ENCODE results near the gene NDEL1. TPM values are rescaled to one million over a fixed set of nuclear protein-coding genes. Genes with fewer than 3 reads are reported as not detected.

NDEL1 gene
- total and polyA plus RNA-seq, 4 donors, result 15.3 to 52.3 (median 35.4) TPM

DNA sequence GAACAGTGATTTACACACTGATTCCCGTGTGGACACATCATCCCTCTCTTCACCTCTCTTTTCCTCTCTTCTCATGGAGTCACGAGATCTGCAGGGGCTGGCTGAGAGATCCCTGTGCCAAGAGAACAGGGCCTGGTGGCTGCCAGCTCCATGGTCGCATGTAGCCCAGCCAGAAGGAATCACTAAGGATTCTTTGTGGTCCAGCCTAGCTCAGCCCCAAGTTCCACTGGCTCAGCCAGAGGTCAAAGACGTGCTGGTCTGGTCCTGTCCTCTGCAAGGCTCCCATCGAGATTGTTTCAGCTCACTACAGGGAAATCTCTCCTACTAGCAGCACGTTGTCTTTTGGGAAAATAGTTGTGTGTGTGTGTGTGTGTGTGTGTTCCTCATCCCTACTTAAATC, 66.4 kb downstream of the NDEL1 start:
- Histone ChIP-seq H3K9me3 (ENCODE audit: control insufficient read depth in 4 of 4, low read length in 3 of 4) (no peaks in the 10 kb centered on the region), H3K36me3 (ENCODE audit: control insufficient read depth in 4 of 4, insufficient read depth in 3 of 4, low read depth in 1 of 4, low read length in 3 of 4) (peaks cover 5 to 43% (median 20%) of the 10 kb centered on the region in 4 donors), H3K4me1 (ENCODE audit: control insufficient read depth in 4 of 4, insufficient read depth in 4 of 4, low read length in 3 of 4) (no peaks in the 10 kb centered on the region), H3K4me3 (ENCODE audit: low read depth in 1 of 3, low read length in 3 of 3) (no peak overlapping the region), H3K27me3 (ENCODE audit: control insufficient read depth in 4 of 4, insufficient read depth in 4 of 4, low read length in 3 of 4) (no peaks in the 10 kb centered on the region), H3K9ac (ENCODE audit: low read depth in 1 of 2, low read length in 2 of 2) (no peak overlapping the region), H3K27ac (ENCODE audit: low read depth in 1 of 2, low read length in 2 of 2) (no peak overlapping the region)
- 85% methylated on average over 6 of the region's 6 CpGs for WGBS
- TF ChIP-seq GABPA (IDR thresholded peaks at IDR 0.05 in 1 of 2, conservative IDR thresholded peaks at IDR 0.05 in 1 of 2) (no peak), RXRA (IDR thresholded peaks at IDR 0.05) (no peak), EGR1 (IDR thresholded peaks at IDR 0.05; ENCODE audit: low read depth in 2 of 2) (no peak), HNF4G (IDR thresholded peaks at IDR 0.05) (no peak), NR2F2 (IDR thresholded peaks at IDR 0.05) (no peak), SP1 (IDR thresholded peaks at IDR 0.05) (no peak)
- TF ChIP-seq, protein P1, sequence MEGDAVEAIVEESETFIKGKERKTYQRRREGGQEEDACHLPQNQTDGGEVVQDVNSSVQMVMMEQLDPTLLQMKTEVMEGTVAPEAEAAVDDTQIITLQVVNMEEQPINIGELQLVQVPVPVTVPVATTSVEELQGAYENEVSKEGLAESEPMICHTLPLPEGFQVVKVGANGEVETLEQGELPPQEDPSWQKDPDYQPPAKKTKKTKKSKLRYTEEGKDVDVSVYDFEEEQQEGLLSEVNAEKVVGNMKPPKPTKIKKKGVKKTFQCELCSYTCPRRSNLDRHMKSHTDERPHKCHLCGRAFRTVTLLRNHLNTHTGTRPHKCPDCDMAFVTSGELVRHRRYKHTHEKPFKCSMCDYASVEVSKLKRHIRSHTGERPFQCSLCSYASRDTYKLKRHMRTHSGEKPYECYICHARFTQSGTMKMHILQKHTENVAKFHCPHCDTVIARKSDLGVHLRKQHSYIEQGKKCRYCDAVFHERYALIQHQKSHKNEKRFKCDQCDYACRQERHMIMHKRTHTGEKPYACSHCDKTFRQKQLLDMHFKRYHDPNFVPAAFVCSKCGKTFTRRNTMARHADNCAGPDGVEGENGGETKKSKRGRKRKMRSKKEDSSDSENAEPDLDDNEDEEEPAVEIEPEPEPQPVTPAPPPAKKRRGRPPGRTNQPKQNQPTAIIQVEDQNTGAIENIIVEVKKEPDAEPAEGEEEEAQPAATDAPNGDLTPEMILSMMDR (IDR thresholded peaks at IDR 0.05; ENCODE audit: low read depth, low read length, missing input control), result no peak
- TF ChIP-seq, protein P2, sequence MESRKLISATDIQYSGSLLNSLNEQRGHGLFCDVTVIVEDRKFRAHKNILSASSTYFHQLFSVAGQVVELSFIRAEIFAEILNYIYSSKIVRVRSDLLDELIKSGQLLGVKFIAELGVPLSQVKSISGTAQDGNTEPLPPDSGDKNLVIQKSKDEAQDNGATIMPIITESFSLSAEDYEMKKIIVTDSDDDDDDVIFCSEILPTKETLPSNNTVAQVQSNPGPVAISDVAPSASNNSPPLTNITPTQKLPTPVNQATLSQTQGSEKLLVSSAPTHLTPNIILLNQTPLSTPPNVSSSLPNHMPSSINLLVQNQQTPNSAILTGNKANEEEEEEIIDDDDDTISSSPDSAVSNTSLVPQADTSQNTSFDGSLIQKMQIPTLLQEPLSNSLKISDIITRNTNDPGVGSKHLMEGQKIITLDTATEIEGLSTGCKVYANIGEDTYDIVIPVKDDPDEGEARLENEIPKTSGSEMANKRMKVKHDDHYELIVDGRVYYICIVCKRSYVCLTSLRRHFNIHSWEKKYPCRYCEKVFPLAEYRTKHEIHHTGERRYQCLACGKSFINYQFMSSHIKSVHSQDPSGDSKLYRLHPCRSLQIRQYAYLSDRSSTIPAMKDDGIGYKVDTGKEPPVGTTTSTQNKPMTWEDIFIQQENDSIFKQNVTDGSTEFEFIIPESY (IDR thresholded peaks at IDR 0.05), result no peak
- TF ChIP-seq, protein P3, sequence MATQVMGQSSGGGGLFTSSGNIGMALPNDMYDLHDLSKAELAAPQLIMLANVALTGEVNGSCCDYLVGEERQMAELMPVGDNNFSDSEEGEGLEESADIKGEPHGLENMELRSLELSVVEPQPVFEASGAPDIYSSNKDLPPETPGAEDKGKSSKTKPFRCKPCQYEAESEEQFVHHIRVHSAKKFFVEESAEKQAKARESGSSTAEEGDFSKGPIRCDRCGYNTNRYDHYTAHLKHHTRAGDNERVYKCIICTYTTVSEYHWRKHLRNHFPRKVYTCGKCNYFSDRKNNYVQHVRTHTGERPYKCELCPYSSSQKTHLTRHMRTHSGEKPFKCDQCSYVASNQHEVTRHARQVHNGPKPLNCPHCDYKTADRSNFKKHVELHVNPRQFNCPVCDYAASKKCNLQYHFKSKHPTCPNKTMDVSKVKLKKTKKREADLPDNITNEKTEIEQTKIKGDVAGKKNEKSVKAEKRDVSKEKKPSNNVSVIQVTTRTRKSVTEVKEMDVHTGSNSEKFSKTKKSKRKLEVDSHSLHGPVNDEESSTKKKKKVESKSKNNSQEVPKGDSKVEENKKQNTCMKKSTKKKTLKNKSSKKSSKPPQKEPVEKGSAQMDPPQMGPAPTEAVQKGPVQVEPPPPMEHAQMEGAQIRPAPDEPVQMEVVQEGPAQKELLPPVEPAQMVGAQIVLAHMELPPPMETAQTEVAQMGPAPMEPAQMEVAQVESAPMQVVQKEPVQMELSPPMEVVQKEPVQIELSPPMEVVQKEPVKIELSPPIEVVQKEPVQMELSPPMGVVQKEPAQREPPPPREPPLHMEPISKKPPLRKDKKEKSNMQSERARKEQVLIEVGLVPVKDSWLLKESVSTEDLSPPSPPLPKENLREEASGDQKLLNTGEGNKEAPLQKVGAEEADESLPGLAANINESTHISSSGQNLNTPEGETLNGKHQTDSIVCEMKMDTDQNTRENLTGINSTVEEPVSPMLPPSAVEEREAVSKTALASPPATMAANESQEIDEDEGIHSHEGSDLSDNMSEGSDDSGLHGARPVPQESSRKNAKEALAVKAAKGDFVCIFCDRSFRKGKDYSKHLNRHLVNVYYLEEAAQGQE (IDR thresholded peaks at IDR 0.05), result no peak
- DNase-seq (ENCODE audit: low spot score), result no peak

DNA sequence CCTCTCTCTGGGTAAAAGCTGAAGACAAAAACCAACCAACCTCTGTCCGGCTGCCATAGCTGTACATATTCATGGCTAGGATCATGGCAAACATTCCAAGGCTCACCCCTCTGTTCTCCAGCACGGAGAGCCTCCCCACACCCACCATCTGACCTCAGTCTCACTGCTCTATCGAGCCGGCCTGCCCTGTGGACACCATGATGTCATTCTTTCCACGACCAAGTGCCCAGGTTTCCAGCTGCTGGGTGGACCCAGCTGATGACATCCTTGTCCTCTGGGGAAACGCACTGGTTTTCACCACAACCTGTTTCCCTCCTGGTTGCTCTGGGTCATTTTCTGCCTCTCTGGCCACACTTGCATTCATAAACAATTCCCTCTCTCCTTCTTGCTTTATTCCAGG, 67.7 kb downstream of the NDEL1 start:
- H3K36me3 ChIP-seq (ENCODE audit: control insufficient read depth in 4 of 4, insufficient read depth in 3 of 4, low read depth in 1 of 4, low read length in 3 of 4), result peaks cover 6 to 46% (median 23%) of the 10 kb centered on the region in 4 donors

More for the DNA sequence above, 67.7 kb downstream of the NDEL1 start:
- Histone ChIP-seq H3K4me1 (ENCODE audit: control insufficient read depth in 4 of 4, insufficient read depth in 4 of 4, low read length in 3 of 4) (no peaks in the 10 kb centered on the region), H3K4me3 (ENCODE audit: low read depth in 1 of 3, low read length in 3 of 3) (no peak overlapping the region), H3K27ac (ENCODE audit: low read depth in 1 of 2, low read length in 2 of 2) (no peak overlapping the region), H3K9ac (ENCODE audit: low read depth in 1 of 2, low read length in 2 of 2) (no peak overlapping the region), H3K27me3 (ENCODE audit: control insufficient read depth in 4 of 4, insufficient read depth in 4 of 4, low read length in 3 of 4) (no peaks in the 10 kb centered on the region), H3K9me3 (ENCODE audit: control insufficient read depth in 4 of 4, low read length in 3 of 4) (no peaks in the 10 kb centered on the region)
- 85% methylated on average over 6 of the region's 6 CpGs for WGBS
- no peak for DNase-seq (ENCODE audit: low spot score)
- TF ChIP-seq, protein P1 (IDR thresholded peaks at IDR 0.05; ENCODE audit: low read depth, low read length, missing input control), result no peak
- TF ChIP-seq, protein P4, sequence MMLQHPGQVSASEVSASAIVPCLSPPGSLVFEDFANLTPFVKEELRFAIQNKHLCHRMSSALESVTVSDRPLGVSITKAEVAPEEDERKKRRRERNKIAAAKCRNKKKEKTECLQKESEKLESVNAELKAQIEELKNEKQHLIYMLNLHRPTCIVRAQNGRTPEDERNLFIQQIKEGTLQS (IDR thresholded peaks at IDR 0.05), result no peak
- no peak for TF ChIP-seq HNF4G (IDR thresholded peaks at IDR 0.05)
- no peak for TF ChIP-seq SP1 (IDR thresholded peaks at IDR 0.05)
- TF ChIP-seq JUND (IDR thresholded peaks at IDR 0.05), result no peak
- no peak for TF ChIP-seq TAF1 (conservative IDR thresholded peaks at IDR 0.05)
- no peak for TF ChIP-seq FOXA1 (IDR thresholded peaks at IDR 0.05)
